Left cardiac atrium (tissue), 4 donors: ENCODE measurements around the gene PDZD4. TPM values are rescaled to one million over a fixed set of nuclear protein-coding genes. Genes with fewer than 3 reads are reported as not detected.

Source experiments
- ATAC-seq, 2 donors: fragments of 200-7000 bp; cut with Tn5 transposase; one replicate each; pipeline ENCODE4 v1.9.1; 2020; ENCODE audit warnings: mild to moderate bottlenecking in 2 of 2, moderate library complexity in 2 of 2
- DNase-seq: peaks from one replicate; pipeline ENCODE4 v3.0.0-alpha.2; 2020
- intact Hi-C, 2 donors: fragments of 100-400 bp; cut with DNase I; formaldehyde crosslinking; loops; one replicate each; pipeline versions ENCODE4 v1.14.1 to v1.15.1; 2022 to 2023
- total RNA-seq, 2 donors: library from RNA; stranded (reverse); fragmentation: NEBNext Ultra II Directional; extraction: Animal tissue kit (Norgen Biotek cat#: 25700); gene quantifications; one replicate each; pipeline ENCODE4 v1.2.1, GENCODE V29; 2021
- donor health status: DM: no; HTN: yes; CAD: no.
- donor health status: DM: no; HTN: yes; CAD: no; lungs with severe emphysema.
- donor health status: DM: yes; HTN: yes; CAD: no.
- donor health status: Dilated cardiomyopathy.

The PDZD4 gene
- total RNA-seq, 2 donors from 2014 or later = 4.0 to 4.3 TPM

- intact Hi-C loops = no loop called here
- DNase-seq (no peak), ATAC-seq (no peak)
These were observed 23.0 kb upstream of the PDZD4 start for GRCh38 chrX:153853180-153853901.

- no peak for DNase-seq
- intact Hi-C loops = no loop called here
- no peak for ATAC-seq
These were observed 21.6 kb upstream of the PDZD4 start for GRCh38 chrX:153851981-153852380.

- DNase-seq (no peak), ATAC-seq (no peak)
- intact Hi-C loops = no loop called here
These were observed 18.0 kb upstream of the PDZD4 start for GRCh38 chrX:153848325-153848724.

- ATAC-seq = no peak
- DNase-seq = no peak
- intact Hi-C loops = no loop called here
These were observed 15.5 kb upstream of the PDZD4 start for GRCh38 chrX:153845842-153846241.

GRCh38 chrX:153845195-153845594 is 14.9 kb upstream of the PDZD4 start:
- ATAC-seq (no peak), DNase-seq (no peak)

GRCh38 chrX:153844509-153845082 is 14.3 kb upstream of the PDZD4 start:
- no peak for ATAC-seq
- intact Hi-C loops = no loop called here

More at GRCh38 chrX:153845195-153845594, 14.9 kb upstream of the PDZD4 start:
- intact Hi-C loops = no loop called here

GRCh38 chrX:153836921-153837320 is 6.6 kb upstream of the PDZD4 start:
- ATAC-seq = no peak
- DNase-seq = no peak
- intact Hi-C loops = no loop called here

More at GRCh38 chrX:153844509-153845082, 14.3 kb upstream of the PDZD4 start:
- DNase-seq = no peak

- ATAC-seq = no peak
- intact Hi-C loops = no loop called here
- DNase-seq = no peak
These were observed 2.4 kb upstream of the PDZD4 start for GRCh38 chrX:153832728-153833127.

GRCh38 chrX:153831429-153832150 is 1.2 kb upstream of the PDZD4 start:
- intact Hi-C loops = no loop called here
- ATAC-seq (no peak), DNase-seq (no peak)

GRCh38 chrX:153830640-153831428 is 490 bp upstream of the PDZD4 start:
- intact Hi-C loops = no loop called here
- no peak for DNase-seq
- ATAC-seq = peak in 1 of 2 donors; percentile 5

- DNase-seq (no peak), ATAC-seq (peak; percentile 28 to 42)
- intact Hi-C loops = no loop called here
These were observed 870 bp downstream of the PDZD4 start for GRCh38 chrX:153829549-153829798.

- intact Hi-C loops = no loop called here
- ATAC-seq (peak; percentile 13 to 21), DNase-seq (no peak)
These were observed 1.4 kb downstream of the PDZD4 start for GRCh38 chrX:153828723-153829548.

- intact Hi-C loops = no loop called here
- peak in 1 of 2 donors; percentile 5 for ATAC-seq
These were observed 2.0 kb downstream of the PDZD4 start for GRCh38 chrX:153828308-153828707.

GRCh38 chrX:153827903-153828302 is 2.4 kb downstream of the PDZD4 start:
- no peak for DNase-seq
- intact Hi-C loops = no loop called here
- no peak for ATAC-seq

More at GRCh38 chrX:153828308-153828707, 2.0 kb downstream of the PDZD4 start:
- no peak for DNase-seq

GRCh38 chrX:153827016-153827415 is 3.3 kb downstream of the PDZD4 start:
- no peak for ATAC-seq
- intact Hi-C loops = no loop called here
- DNase-seq = no peak

- no peak for DNase-seq
- ATAC-seq = no peak
- intact Hi-C loops = no loop called here
These were observed 5.3 kb downstream of the PDZD4 start for GRCh38 chrX:153825042-153825441.

- intact Hi-C loops = no loop called here
- no peak for DNase-seq
- ATAC-seq = no peak
These were observed 6.0 kb downstream of the PDZD4 start for GRCh38 chrX:153824348-153824747.

GRCh38 chrX:153821066-153821465 is 9.3 kb downstream of the PDZD4 start:
- DNase-seq = no peak
- intact Hi-C loops = no loop called here
- no peak for ATAC-seq

GRCh38 chrX:153820601-153821000 is 9.7 kb downstream of the PDZD4 start:
- no peak for DNase-seq
- intact Hi-C loops = no loop called here

More at GRCh38 chrX:153820601-153821000, 9.7 kb downstream of the PDZD4 start:
- no peak for ATAC-seq
